Activated CD4-positive, CD25-positive, alpha-beta regulatory T cell treated with anti-CD3 and anti-CD28 coated beads, Interleukin-2, amount 50 U/mL, for 72 hours (primary cell): ENCODE data around the gene UBE2E2.
"Not testable (repeated sequence)": the region's sequence is repeated elsewhere in the genome, so short reads cannot be mapped to it uniquely, and the experiment has no call there.

Experiments used
- DNase-seq: peaks from one replicate; pipeline ENCODE4 v3.0.0; 2021

Gene UBE2E2

DNA sequence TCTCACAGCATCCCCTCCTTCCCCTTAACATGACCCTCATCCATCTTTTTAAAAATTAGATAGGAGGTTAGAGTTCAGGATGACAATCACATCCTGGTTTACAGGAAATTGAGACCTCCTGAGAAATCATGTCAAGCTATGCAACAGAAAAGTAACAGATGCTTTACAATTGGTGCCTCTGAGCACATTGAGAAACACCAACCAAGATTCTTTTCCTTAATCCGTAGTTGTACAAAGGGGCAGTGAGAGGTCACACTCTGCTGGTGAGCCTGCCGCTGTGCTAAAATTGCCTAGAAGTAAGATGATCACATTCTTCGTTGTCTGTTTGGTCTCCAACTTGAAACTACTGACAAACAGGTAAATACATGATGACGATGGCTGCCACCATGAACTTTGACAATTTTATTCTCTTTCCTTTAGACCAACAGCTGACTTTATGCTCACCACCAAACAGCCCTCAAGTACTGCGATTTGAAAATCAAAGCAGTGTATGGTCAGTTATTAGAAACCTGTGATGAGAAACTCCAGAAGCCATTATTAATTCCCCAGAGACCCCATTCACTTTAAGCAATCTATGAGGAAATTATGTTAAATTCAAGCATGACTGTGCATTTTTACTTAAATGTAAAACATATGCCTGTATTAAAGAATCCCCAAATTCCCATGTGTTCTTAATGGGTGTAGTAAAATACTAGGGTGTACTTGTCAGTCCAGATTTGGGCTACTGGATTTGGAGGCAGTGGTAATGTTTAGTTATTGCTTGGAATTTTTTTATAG is 392.0 kb downstream of the UBE2E2 start:
- DNase-seq, result no peak

DNA sequence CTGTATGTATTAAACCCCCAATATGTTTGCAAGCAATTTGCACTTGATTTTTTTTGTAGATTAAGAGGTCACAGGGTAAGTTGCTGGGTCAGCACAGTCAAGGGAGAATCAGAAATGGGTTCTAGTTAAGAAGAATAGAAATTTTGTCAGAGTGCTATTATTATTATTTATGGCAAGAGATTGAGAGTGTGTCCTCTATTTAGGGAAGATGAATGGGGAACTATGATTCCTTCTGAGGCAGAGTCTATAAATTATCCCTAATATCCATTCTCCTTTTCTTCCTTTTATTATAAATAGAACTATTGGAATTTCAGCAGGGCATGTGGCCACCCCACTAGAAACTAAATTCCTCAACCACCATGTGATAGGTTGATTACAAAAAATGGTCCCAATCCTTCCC is 392.7 kb downstream of the UBE2E2 start:
- no peak for DNase-seq

DNA sequence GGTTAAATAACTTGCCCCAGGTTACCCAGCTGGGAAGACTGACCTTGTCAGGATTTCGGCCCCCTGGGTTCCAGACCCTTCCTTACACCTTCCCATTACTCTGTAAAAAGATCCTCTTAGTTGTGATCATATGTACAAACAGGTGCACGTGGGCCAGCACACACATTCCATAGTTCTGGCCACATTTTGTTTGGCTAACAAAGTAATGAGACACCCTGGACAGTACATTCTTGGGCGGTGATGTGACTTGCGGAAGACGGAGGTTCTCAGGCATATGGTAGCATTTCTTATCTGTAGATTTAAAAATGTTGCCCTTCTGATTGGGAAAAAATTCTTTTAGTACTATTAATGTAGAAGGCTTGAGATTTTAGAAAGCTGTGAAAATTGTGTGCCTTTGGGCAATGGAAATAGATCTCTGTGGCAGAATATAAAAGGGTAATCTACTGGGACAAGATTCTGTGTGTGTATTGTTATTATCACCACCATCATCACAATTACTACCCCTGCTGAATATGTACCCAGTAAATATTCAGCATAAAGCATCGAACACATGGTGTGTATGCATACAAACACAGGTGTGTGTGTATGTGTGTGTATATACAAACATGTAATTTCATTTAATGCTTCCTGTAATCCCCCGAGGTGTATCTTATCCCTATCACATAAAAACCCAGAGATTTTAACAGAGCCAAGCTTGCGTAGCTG is 397.2 kb downstream of the UBE2E2 start:
- no peak for DNase-seq

DNA sequence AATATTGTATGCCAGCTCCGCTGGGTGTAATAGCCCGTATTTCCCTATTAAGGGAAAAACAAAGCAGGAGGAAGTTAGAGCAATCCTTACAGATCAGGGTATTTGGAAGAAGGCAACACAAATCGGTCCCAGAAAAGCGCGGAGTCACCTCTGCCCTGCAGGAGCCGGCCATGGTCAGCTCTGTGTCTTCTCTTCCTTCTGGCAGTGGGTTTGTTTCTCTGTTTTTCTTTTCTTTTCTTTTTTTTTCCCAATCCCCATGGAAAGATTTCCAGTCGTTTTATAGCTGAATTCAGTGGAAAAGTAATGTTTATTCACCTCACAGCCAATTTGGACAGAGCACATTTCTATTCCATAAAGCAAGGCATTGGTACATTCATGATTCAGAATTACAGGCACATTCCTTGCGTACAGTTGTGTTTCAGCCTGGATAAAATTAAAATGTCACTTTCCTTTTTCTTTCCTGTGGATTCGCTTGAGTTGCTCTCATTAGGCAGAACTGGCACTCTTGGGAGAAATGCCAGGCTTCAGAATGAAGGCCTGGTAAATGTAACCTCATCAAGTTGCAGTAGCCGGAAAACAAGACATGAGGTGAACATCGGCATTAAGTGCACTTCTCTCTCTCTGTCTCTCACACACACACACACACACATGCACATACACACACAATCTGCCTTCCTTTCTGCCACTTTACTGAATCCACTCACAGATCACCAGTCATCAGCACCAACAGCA is 398.1 kb downstream of the UBE2E2 start:
- DNase-seq, result no peak

DNA sequence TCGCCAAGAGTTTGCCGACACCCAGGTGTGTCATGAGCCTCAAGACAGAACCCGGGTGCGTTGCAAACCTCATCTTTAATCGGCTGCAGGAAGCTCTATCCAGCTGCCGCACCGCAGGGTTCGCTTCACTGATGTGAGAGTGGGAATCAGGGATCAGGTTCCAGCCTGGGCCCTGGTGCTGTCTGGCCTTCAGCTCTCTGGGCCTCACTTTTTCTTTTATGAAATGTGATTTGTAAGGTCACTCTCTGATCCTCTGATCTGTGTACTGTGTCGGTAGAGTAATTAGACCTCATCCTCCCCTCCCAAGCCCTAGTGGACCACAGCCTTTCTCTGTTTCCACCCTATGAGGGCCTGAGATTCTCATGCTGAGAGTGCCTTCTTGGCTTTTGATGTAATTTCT is 399.8 kb downstream of the UBE2E2 start:
- DNase-seq, result no peak

DNA sequence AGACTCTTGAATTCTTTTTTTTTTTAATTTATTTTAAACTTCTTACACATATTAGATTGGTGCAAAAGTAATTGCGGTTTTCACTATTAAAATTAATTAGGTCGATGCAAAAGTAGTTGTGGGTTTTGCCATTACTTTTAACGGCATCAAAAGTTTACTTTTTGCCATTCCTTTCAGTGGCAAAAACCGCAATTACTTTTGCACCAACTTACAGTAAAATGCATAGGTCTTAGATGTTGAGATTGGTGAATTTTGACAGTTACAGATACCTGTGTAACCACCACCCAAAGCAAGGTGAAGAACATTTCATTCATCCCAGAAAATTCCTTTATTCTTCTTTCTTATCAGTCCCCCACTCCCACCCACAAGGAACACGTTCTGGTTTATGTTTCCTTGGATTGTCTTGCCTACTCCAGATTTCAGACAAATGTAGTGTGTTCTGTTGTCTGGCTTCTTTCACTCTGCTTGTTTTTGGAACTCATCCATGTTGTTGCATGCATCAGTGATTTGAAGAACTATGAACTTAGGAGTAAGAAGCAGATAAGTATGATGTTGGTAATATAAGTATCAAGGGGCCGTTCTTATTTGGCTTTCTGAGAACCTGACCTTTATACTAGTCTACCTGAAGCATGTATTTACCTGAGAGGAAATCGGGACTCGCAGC is 404.2 kb downstream of the UBE2E2 start:
- DNase-seq, result no peak

DNA sequence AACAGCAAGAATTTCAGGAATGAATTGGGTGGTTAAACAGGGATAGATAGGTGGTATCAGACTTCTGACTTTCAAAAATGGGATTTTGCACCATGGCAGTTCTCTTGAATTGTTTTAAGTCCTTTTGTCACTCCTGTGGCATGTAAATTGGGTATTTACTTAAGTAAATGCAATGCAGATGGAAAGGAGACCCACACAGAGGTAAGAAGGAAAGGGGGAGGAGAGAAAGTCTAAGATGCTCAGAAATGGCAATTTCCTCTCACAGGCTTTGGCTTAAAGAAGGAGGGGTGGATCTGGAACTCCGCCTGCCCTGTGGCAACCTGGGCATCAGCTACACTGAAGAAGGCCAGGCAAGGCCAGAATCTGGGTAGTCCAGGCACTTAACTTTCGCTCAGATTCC is 405.5 kb downstream of the UBE2E2 start:
- DNase-seq, result no peak

DNA sequence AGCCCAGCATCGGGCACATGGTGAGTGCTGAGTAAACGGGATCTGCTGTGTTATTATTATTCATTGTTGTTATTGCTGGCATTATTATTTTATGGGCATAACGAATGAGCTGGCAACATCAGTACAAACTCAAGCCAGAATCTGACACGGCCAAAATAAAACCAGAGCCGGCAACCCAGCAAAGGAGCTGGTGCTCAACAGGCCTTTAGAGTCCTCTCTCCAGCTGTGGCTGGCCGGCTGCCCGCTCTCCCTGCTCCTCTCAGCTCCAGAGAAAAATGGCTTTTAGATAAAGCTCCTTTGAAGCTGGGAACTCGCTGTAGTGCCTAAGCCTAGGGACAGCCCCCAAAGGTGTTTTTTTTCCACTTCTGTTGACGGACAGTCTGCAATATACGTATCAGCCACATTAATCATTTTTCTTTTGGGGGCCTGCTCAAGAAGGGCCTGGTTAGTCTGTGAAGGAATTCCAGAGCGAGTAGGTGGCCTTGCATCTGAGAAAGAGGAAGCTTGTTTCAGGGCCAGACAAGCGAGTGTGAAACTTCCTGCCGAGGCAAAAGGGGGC is 408.7 kb downstream of the UBE2E2 start:
- DNase-seq, result no peak

DNA sequence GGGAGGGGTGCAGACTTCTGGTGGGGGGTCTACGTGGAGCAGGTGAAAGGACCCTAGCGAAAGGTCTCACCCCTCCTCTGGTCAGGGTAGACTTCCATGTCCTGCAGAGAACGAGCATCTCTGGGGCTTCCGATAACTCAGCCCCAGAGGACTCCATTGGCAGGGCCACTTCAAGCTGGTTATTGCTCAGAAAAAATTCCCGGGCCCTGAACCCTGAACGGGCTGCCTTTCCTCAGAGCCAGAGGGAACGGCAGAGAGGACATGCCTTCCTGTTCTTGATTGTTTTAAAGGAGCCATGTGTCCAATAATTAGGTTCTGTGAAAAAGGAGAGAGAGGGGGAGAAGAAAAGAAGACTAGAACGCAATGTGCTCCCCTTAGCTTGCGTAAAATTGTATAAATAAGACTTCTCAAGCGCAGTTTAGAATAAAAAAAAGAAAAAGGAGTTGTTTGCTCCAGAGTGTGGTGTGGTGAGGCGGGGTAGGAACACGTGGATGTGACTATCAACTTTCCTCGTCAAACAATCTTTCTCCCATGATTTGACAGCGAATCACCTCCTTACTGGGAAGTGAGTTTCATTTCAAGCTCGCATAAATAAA is 409.3 kb downstream of the UBE2E2 start:
- no peak for DNase-seq

DNA sequence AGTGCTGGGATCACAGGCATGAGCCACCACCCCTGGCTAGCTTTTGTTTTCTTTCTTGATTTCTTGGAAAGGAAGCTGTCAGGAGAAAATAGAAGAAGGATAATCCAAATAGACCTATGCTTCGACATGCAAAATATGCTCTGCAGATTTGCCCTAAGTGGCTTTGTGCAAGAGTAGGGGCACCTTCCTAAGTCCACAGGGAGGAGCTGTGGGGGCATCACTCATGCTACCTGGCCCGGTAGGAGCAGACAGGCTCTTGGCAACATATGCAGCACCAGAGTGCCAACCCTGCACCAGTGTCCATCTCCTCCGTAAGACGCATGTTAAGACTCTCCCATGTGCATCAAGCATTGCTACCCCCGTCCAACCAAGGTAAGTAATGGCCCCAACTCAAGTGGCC is 411.9 kb downstream of the UBE2E2 start:
- DNase-seq, result no peak

DNA sequence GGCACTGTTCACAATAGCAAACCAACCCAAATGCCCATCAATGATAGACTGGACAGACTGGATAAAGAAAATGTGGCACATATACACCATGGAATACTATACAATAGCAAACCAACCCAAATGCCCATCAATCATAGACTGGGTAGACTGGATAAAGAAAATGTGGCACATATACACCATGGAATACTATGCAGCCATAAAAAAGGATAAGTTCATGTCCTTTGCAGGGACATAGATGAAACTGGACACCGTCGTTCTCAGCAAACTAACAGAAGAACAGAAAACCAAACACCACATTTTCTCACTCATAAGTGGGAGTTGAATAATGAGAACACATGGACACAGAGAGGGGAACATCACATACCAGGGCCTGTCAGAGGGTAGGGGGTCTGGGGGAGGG is 415.3 kb downstream of the UBE2E2 start:
- not testable (repeated sequence) for DNase-seq

DNA sequence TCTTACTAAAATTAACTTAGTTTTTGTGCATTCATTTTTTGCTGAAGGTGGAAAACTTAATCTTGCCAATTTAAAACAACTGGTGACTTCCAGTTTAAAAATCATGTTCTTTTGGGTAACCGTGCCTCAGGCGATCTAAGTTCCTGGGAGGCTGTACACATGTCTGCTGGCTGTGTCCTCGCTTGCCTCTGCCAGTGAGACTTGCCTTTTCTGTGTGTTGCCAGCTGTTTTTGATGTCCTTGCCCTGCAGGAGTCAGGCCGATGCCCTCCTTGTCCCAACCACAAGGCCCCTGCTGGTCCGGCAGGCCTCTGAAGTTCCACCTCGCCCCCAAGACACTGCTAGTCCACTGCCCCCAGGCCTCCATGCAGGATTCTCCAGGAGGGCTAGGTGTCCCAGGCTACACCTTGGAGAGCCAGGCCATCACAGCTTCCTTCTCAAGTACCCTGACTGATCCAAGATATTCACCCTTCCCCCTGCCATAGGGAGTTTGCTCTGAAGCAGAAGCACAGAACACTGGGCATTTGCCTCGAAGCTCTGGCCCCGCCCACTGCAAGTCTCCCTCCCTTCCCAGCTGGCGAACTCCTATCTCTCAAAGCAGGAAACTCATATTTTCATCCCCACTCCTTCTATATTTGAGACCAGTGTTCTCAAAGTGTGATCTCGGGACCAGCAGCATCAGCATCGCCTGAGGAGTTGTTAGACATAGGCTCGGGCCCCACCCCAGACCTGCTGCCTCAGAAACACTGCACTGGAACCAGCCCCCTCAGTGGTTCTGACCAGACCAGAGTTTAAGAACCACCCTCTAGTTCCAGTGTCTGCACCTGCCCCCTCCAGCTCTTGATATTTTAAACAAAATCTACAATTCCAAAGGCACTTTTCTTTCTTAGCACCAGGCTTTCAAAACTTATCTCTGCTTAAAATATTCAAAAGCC is 416.8 kb downstream of the UBE2E2 start:
- no peak for DNase-seq

DNA sequence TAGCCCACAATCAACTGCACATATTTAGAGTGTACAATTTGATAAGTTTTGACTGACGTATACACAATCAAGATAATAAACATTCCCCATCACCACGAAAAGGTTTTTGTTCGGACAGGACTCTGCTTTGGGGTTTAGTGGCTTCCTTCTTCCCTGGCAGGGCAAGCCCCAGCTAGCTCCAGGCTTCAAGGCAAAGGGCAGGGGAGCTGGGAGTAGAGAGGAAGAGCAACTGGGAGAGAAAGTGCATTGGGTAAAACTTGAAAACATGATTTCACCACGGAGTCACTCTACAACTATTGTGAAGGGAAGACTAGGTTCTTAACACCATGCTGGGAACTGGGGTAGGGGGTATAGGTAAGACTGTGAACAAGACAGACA is 417.5 kb downstream of the UBE2E2 start:
- DNase-seq, result no peak

DNA sequence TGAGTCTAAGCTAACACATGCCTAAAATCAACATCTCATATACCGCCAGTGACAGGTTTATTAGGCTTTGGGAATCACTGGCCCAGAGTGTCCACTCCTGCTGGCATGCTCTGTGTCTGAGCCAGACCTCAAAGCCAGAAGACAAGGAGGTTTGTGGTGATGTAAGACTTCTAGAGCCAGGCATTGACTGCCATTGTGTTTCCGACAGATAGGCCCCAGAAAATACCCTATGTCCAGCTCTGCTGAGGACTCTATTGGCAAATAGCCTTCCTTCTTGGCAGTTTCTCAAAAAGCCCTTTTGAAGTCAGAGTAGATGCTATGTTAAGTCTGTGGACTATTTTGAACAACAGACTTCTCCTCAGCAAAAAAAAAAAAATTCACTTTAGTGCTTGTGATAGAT is 420.7 kb downstream of the UBE2E2 start:
- DNase-seq, result no peak

DNA sequence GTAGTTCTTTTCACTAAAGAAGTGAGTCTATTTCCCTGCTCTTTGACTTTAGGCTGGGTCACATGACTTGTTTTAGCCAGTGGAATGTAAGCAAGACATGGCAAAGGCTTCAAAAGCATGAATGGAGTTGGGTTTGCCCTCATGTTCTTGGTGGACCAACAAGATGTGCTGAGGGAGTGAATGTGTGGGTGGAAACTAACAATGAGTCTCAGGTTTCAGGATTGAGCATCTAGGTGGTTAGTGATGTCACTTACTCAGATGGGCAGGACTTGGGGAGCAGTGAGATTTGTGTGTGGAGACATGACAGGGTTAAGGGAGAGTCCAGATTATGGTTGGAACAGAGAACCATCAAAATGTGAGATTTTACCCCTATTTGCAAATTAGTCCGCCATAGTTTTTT is 421.2 kb downstream of the UBE2E2 start:
- no peak for DNase-seq

DNA sequence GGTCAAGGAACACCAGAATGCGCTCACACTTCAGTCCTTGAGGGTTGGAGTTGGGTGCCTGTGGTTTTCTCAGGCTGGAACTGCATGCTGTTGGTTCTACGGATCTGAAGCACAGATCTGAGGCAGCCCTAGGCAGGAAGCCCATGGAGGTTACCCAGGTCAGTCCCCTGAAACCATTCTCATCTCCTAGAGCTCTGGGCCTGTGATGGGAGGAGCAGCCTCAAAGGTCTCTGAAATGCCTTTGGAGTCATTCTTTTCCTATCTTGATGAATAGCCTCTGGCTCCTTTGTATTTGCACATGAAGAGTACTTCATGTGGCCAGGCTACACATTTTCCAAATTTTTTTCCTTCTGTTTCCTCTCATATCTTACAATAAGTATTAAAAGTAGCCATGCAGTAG is 423.3 kb downstream of the UBE2E2 start:
- no peak for DNase-seq

DNA sequence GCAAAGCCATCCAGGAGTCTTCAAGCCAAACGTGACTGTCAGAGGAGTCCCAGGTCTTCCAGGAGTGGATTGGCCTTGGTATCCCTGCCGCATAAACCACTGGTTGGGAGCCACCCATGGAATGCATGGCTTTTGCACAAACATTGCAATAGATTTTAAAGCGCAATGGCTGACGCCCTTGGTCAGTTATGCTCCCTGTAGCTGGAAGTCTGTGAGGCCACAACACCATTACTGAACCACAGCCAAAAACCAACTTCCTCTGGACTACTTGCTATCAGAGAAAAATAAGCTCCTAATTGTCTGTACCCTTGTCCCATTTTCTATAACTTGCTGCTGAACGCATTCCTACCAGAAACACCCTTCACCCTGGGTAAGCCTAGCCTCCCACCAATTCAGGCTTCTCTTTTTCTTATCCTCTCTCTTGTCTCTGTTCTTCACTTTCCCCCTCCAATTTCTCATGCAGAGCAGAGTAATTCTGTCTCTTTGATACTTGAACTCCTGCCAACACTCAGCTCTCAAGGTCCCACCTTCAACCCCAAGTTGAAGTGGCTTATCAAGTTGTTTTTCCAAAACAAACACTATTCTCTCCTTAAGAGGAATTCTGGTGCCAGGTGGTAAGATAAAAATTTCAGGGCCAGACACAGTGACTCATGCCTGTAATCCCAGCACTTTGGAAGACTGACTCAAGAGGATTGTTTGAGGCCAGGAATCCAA is 426.2 kb downstream of the UBE2E2 start:
- DNase-seq, result no peak

DNA sequence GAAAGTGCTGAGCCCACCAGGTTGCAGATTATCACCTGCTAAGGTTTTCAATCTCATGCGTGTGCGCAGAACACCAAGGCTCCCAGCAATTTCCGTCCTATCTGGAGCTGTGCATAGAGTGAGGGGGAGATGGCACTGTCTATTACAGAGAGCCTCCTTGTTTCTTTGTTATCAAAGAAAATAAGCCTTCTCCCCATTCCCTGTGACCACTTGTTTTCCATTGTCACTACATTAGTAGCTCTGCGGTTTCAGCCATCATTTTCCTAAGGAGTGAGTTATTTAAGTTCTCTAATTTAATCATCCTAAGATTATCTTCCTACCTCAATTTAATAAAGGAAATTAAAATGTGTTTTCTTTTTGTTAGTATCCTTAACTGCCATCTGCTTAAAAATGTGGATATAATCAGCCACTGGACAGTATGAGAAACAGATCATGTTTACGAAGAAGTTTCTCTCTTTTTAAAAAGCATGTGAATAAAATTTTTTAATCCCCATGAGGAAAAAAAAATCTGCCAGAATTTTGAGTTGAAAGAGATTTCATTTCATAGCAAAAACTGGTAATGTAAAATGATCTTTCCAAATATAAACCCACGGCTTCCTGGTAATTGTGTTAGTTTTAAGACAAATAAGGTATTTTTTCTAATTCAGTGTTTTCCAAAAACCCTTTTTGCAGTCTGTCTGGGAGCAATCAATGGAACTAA is 430.3 kb downstream of the UBE2E2 start:
- DNase-seq, result no peak

DNA sequence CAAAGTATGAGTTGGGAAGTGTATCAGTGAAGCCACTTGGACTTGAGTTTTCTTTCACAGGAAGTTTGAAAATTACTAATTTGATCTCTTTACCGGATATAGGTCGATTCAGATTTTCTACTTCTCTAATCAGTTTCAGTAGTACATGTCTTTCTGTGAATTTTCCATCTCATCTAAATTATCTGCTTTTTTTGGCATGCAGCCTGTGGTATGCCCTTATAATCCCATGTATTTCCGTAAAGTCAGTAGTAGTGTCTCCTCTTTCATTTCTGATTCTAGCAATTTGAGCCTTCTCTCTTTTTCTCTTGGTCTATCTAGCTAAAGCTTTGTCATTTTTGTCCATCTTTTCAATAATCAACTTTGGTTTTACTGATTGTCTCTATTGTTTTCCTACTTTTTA is 434.2 kb downstream of the UBE2E2 start:
- no peak for DNase-seq

DNA sequence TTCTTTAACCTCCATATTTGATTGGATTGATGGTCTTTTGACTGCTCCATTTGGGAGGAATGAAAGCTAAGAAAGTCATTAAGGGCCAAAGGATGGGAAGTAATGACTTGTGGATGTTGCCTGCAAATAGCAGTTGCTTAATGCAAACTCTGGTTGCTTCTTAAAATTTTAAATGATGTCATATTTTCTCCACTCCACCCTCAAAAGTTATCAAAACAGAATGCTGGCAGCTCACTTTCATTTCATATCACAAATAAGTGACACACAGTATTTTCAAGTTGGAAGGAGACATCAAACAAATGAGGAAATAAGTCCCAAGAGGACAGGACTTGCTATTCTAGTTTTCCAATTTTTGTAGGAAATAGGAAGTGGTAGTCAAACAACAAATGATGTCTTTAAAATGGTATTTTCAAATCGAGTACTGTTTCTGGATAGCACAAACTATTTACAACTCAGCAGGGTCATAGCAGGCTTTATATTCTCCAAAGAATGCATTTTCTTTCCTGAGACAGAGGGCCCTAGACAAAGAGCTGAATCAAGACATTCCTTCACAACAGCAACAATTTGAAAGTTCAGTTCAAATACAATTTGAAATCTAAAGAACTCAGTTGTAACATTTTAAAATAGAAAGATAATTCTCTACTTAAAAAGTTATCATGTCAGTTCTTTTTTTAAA is 437.5 kb downstream of the UBE2E2 start:
- no peak for DNase-seq
